ENCODE measurements around the gene DHRSX.
A peak's percentile ranks its signal among the peaks of the same experiment; 100 is the strongest.
"Not testable (repeated sequence)": the region's sequence is repeated elsewhere in the genome, so short reads cannot be mapped to it uniquely, and the experiment has no call there.

Gene DHRSX

GRCh38 chrX:2500091-2500802 is 529 bp downstream of the DHRSX start:
- intact Hi-C loops (cut with DNase I): no loop called here
- DNase-seq: peak in 1 of 10 donors; percentile 48

- intact Hi-C loops (cut with DNase I): loop anchor here (5.0 to 10.0 kb wide), 2 partner anchors 172 to 905 kb away; partner anchors contain the start of gene AKAP17A
- peak in 1 of 10 donors; percentile 40 for DNase-seq
Measured at GRCh38 chrX:2499507-2499906, 1.3 kb downstream of the DHRSX start.

GRCh38 chrX:2498781-2499302 is 1.9 kb downstream of the DHRSX start:
- peak in 1 of 10 donors; percentile 62 for DNase-seq
- intact Hi-C loops (cut with DNase I): loop anchor here (5.0 to 10.0 kb wide), 2 partner anchors 172 to 904 kb away; partner anchors contain the start of gene AKAP17A

GRCh38 chrX:2497961-2498780 is 2.6 kb downstream of the DHRSX start:
- intact Hi-C loops (cut with DNase I): loop anchor here (5.0 to 10.0 kb wide), 2 partner anchors 171 to 903 kb away; partner anchors contain the start of gene AKAP17A
- peak in 1 of 10 donors; percentile 45 for DNase-seq

GRCh38 chrX:2495595-2495994 is 5.2 kb downstream of the DHRSX start:
- DNase-seq: peak in 1 of 10 donors; percentile 45
- intact Hi-C loops (cut with DNase I): loop anchor here (5.0 to 10.0 kb wide), 2 partner anchors 168 to 901 kb away; partner anchors contain the start of gene AKAP17A

- DNase-seq: no peak
- intact Hi-C loops (cut with DNase I): loop anchor here (10.0 kb wide), 1 partner anchor 898 kb away; the partner anchor contains the start of gene AKAP17A
Measured at GRCh38 chrX:2492531-2493218, 8.1 kb downstream of the DHRSX start.

- intact Hi-C loops (cut with DNase I): loop anchor here (10.0 kb wide), 1 partner anchor 896 kb away; the partner anchor contains the start of gene AKAP17A
- no peak for DNase-seq
Measured at GRCh38 chrX:2490634-2491033, 10.1 kb downstream of the DHRSX start.

- intact Hi-C loops (cut with DNase I): loop anchor here (10.0 kb wide), 1 partner anchor 895 kb away; the partner anchor contains the start of gene AKAP17A
- DNase-seq: no peak
Measured at GRCh38 chrX:2489446-2490445, 11.0 kb downstream of the DHRSX start.

GRCh38 chrX:2488621-2489285 is 12.0 kb downstream of the DHRSX start:
- intact Hi-C loops (cut with DNase I): no loop called here

GRCh38 chrX:2487366-2487765 is 13.4 kb downstream of the DHRSX start:
- peak in 1 of 10 donors; percentile 38 for DNase-seq
- intact Hi-C loops (cut with DNase I): no loop called here

More at GRCh38 chrX:2488621-2489285, 12.0 kb downstream of the DHRSX start:
- DNase-seq: peak in 1 of 10 donors; percentile 84

- intact Hi-C loops (cut with DNase I): no loop called here
- DNase-seq: peak in 1 of 10 donors; percentile 25
Measured at GRCh38 chrX:2486476-2487133, 14.2 kb downstream of the DHRSX start.

GRCh38 chrX:2485789-2486345 is 14.9 kb downstream of the DHRSX start:
- intact Hi-C loops (cut with DNase I): no loop called here
- DNase-seq: peak in 2 of 10 donors; percentile 8 to 11

- intact Hi-C loops (cut with DNase I): no loop called here
- peak in 9 of 10 donors; percentile 29 to 92 (median 49) for DNase-seq
Measured at GRCh38 chrX:2484721-2485648, 15.8 kb downstream of the DHRSX start.

- peak in 1 of 10 donors; percentile 53 for DNase-seq
- intact Hi-C loops (cut with DNase I): no loop called here
Measured at GRCh38 chrX:2484256-2484655, 16.5 kb downstream of the DHRSX start.

- DNase-seq: peak in 2 of 10 donors; percentile 21 to 64
- intact Hi-C loops (cut with DNase I): no loop called here
Measured at GRCh38 chrX:2483398-2484060, 17.2 kb downstream of the DHRSX start.

- intact Hi-C loops (cut with DNase I): not testable (repeated sequence)
- peak in 1 of 10 donors; percentile 39 for DNase-seq
Measured at GRCh38 chrX:2481597-2481996, 19.2 kb downstream of the DHRSX start.

Measured in posterior cingulate gyrus (tissue), 11 donors.